Retinal pigment epithelial cell (primary cell): ENCODE measurements around the gene AK9.

Experiments used
- DNase-seq: peaks from one replicate; pipeline ENCODE4 v3.0.0-alpha.2; 2010; ENCODE audit warnings: low read depth
- H3K4me3 ChIP-seq: 2 replicates; pipeline ENCODE4 v1.5.1; 2011; ENCODE audit warnings: mild to moderate bottlenecking, low read length, control low read depth, moderate library complexity
- TF ChIP-seq, protein P1 (sequence below): conservative IDR thresholded peaks from 2 replicates; pipeline ENCODE4 v1.5.1; 2011; ENCODE audit warnings: low read depth, low read length, control low read depth, inconsistent platforms

Gene AK9

DNA sequence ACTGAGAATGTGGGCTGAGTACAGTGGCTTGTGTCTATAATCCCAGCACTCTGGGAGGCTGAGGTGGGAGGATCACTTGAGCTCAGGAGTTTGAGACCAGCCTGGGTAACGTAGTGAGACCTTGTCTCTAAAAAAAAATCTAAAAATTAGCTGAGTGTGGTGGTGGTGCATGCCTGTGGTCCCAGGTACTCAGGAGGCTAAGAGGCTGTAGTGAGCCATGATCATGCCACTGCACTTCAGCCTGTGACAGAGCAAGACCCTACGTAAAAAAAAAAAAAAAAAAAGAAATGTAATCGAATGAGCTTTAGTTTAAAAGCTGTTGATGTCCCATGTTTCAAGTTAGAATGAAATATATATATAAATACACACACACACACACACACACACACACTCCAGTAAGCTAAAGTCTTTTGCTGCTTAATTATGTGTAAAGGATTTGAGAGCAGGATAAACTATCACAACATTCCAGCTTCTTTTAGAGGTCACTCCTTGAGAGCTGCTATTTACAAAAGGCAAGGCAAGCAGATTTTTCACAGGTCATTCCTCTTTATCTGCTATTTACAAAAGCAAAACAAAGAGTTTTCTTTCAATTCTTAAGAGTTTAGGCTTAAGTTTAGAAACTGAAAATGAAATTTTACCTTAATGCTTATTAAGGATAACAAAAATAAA is 230.7 kb downstream of the AK9 start:
- DNase-seq: peak; percentile 69
- TF ChIP-seq, protein P1, sequence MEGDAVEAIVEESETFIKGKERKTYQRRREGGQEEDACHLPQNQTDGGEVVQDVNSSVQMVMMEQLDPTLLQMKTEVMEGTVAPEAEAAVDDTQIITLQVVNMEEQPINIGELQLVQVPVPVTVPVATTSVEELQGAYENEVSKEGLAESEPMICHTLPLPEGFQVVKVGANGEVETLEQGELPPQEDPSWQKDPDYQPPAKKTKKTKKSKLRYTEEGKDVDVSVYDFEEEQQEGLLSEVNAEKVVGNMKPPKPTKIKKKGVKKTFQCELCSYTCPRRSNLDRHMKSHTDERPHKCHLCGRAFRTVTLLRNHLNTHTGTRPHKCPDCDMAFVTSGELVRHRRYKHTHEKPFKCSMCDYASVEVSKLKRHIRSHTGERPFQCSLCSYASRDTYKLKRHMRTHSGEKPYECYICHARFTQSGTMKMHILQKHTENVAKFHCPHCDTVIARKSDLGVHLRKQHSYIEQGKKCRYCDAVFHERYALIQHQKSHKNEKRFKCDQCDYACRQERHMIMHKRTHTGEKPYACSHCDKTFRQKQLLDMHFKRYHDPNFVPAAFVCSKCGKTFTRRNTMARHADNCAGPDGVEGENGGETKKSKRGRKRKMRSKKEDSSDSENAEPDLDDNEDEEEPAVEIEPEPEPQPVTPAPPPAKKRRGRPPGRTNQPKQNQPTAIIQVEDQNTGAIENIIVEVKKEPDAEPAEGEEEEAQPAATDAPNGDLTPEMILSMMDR: no peak
- H3K4me3 ChIP-seq: no peak overlapping the region

DNA sequence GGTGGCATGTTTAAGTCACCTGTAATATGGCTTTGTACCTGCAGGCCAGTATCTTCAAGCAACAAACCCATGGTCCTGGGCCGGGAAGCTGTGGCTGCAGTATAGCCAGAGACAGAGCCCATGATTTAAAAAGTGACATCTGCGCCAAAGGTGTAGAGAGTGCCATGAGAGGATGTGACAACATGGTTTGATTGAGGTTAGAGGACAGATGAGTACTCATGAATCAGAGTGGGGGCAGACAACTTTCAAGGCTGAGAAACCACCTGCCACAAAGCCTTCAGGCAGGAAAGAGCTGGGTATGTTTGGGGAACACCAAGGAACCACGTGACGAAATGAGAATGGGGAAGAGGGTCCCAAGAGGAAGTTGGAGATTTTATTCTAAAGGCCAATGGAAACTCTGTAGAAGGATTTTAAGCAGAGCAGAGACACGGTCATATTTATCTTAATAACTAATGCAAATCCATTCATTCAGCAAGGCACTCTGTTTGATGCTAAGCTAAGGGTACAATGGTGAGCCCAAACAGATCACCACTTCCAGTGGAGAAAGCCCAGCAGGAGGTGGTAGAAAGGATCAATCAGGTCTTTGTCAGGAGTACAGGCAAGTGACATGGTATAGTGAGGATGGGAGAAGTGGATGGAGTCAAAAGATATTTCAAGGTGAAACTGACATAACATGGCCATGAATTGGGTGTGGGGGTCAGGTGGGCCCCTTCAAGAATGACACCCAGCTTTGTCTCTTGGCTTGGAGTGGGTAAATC is 232.0 kb downstream of the AK9 start:
- TF ChIP-seq, protein P1: no peak
- no peak for DNase-seq
- H3K4me3 ChIP-seq: no peak overlapping the region

DNA sequence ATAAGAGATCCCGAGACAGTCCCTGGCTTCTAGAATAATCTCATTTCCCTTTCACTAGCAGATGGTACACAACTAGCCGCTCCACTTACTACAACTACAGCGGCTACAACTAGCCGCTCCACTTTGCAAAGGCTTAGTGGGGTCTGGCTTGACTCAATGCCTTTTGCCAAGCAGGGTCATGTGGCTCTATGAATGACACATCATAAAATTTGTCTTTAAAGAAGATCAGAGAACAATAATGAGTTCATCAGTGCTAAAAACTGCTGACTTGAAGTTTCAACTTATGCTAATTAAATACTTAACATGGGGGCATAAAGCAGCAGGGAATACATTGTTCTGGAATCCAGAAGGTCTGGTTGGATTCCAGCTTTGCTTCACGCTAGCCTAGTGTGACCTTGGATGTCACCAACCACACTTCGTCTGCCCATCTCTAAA is 233.4 kb downstream of the AK9 start:
- TF ChIP-seq, protein P1: no peak

DNA sequence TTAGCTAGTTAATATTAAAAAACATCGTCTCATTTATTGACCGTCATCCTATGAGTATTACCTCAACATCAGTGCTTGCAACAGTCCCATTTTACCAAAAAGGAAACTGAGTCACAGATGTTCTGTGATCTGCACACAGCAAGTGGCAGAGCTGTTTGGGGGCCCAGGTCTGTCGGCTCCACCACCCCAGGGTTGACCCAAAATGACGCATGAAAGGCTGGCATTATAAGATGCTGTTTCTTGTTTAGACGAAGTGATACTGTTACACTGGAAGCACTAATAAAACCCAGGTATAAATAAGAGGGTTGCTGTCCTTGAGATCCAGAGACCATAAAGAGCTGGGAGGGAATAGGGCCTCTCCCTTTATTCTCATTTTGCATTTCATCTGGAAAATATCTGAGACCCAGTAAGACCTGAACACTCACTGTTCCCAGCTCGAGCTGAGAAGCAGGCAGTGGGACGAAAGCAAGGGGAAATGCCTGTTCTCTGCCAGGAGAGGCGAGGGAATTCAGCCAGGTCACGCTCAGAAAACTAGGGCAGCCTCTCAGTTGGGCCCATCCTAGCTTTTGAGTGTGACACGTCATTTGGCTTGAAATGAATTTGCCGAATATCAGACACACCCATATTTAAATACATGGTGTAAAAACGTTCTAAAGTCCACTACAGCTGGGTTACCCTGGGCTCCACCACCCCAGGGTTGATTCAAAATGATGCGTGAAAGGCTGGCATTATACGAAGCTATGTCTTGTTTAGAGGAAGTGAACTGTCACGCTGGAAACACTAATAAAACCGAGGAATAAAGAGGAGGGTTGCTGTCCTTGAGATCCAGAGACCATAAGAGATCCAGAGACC is 234.1 kb downstream of the AK9 start:
- peak overlapping the region; percentile 85 for H3K4me3 ChIP-seq
- DNase-seq: no peak
- TF ChIP-seq, protein P1: no peak

More for the DNA sequence above, 233.4 kb downstream of the AK9 start:
- H3K4me3 ChIP-seq: no peak overlapping the region
- DNase-seq: no peak

DNA sequence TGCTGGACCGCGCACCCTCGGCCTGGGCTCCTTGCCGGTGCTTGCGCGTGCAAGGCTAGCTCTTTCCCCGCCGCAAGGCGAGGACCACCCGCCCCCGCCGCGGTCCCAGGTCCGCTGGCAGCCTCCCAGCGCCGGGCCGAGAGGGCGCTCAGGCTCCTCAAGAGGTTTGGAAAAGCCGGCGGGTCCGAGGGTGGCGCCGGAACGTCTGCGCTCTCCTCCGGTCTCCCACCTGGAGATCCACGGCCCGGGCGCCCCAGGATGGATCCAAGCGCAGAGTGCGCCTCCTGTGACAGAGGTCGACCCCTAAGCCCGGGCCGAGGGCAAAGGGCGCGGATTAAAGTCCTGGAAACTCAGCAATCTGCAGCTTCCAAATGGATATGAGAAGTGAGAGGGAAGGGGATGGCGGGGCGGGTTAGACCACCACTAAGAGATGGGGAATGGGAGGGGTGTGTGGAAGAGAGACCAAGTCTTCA is 234.9 kb downstream of the AK9 start:
- TF ChIP-seq, protein P1: no peak
- H3K4me3 ChIP-seq: peak overlapping the region; percentile 85
- DNase-seq: no peak

DNA sequence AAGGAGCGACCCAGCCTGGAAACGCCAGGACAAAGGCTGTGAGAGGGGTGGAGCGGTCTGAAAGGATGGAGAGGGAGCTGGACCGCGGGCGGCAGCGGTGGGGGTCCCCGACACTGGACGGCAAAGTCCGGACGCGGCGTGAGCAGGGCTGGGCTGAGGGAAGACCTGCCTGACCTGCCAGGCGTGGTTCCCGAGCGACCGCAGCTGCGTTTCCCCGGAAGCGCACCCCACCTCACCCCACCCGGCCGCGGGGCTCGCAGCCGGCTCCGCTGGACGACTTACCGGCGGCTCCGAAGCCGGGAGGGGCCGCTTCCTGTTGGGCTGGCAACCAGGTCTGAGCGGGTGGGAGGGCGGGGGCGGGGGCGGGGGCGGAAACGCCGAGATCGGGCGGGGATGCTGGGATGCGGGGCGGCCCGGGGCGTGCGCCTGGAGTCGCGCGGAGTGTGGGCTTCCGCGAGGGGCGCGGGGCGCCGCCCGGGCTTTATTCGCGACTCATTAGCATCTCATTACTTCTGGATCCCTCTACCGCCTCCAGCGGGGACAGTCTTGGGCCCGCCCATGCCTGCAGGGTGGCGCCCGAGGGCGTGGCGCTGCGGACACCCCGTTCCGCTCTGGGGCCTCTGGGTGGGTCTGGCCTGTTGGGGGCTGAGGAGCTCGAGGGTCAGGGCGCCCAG is 235.4 kb downstream of the AK9 start, which contains the start of gene MICAL1:
MICAL1 (minus strand) TSS at position 336 of the 674 bp plus-strand sequence. CDS start 1,576 bp downstream, outside the sequence.
- peak within 1 kb of the TSS; percentile 85 for H3K4me3 ChIP-seq
- TF ChIP-seq, protein P1: peak; percentile 38
- no peak for DNase-seq
